ENCODE measurements around the gene ARHGAP30. TPM values are rescaled to one million over a fixed set of nuclear protein-coding genes. Genes with fewer than 3 reads are reported as not detected.

ARHGAP30 gene
- total RNA-seq = not detected in 2 replicates

GRCh38 chr1:161069731-161070270 is at the start of gene ARHGAP30:
Gene ARHGAP30, minus strand, starts transcription at chr1:161069891. Its CDS starts 267 bp downstream, at chr1:161069624.

GRCh38 chr1:161117759-161118581 is 48.3 kb upstream of the ARHGAP30 start, which contains the start of the genes NIT1 and PFDN2:
Gene NIT1, plus strand, starts transcription at chr1:161118105. Its CDS starts 72 bp downstream, at chr1:161118177.
Gene PFDN2, minus strand, starts transcription at chr1:161118037. Its CDS starts 11 bp downstream, at chr1:161118026.

GRCh38 chr1:161098210-161099068 is 28.7 kb upstream of the ARHGAP30 start, which contains the start of gene KLHDC9:
Gene KLHDC9, plus strand, starts transcription at chr1:161098361. Its CDS starts 175 bp downstream, at chr1:161098536.

GRCh38 chr1:161089251-161089924 is 19.7 kb upstream of the ARHGAP30 start, which contains the start of gene NECTIN4:
Gene NECTIN4, minus strand, starts transcription at chr1:161089558. Its CDS starts 262 bp downstream, at chr1:161089296.

GRCh38 chr1:161045736-161046604 is 23.7 kb downstream of the ARHGAP30 start, which contains the start of gene USF1:
Gene USF1, minus strand, starts transcription at chr1:161045977. Its CDS starts 2,702 bp downstream, at chr1:161043275.

GRCh38 chr1:161038523-161039153 is 31.1 kb downstream of the ARHGAP30 start, which contains the start of gene TSTD1:
Gene TSTD1, minus strand, starts transcription at chr1:161038964. Its CDS starts 75 bp downstream, at chr1:161038889.

GRCh38 chr1:161020509-161021164 is 49.1 kb downstream of the ARHGAP30 start, which contains the start of gene F11R:
Gene F11R, minus strand, starts transcription at chr1:161021152. Its CDS starts 79 bp downstream, at chr1:161021073.

Other genes starting within 250 kb of the ARHGAP30 start
- not detected in 2 replicates for gene CD244, start 207.0 kb downstream of the ARHGAP30 start, total RNA-seq
- gene ITLN1, start 184.7 kb downstream of the ARHGAP30 start, total RNA-seq = not detected in 2 replicates
- not detected in 2 replicates for gene ITLN2, start 115.1 kb downstream of the ARHGAP30 start, total RNA-seq
- 20.0 and 27.5 TPM in 2 replicates for gene F11R, start 48.7 kb downstream of the ARHGAP30 start, total RNA-seq
- gene TSTD1, start 30.9 kb downstream of the ARHGAP30 start, total RNA-seq = 43.5 and 103 TPM in 2 replicates
- gene USF1, start 23.9 kb downstream of the ARHGAP30 start, total RNA-seq = 36.6 and 41.6 TPM in 2 replicates
- gene NECTIN4, start 19.7 kb upstream of the ARHGAP30 start, total RNA-seq = under 0.01 and 0.16 TPM in 2 replicates
- gene KLHDC9, start 28.5 kb upstream of the ARHGAP30 start, total RNA-seq = 3.7 and 8.4 TPM in 2 replicates
- 25.9 and 58.7 TPM in 2 replicates for gene PFDN2, start 48.1 kb upstream of the ARHGAP30 start, total RNA-seq
- 30.5 and 31.9 TPM in 2 replicates for gene NIT1, start 48.2 kb upstream of the ARHGAP30 start, total RNA-seq
- gene DEDD, start 62.8 kb upstream of the ARHGAP30 start, total RNA-seq = 32.1 and 41.1 TPM in 2 replicates
- 65.0 and 66.7 TPM in 2 replicates for gene UFC1, start 84.1 kb upstream of the ARHGAP30 start, total RNA-seq
- 14.2 and 19.6 TPM in 2 replicates for gene USP21, start 89.6 kb upstream of the ARHGAP30 start, total RNA-seq
- gene PPOX, start 96.5 kb upstream of the ARHGAP30 start, total RNA-seq = 16.8 and 21.4 TPM in 2 replicates
- gene B4GALT3, start 107.6 kb upstream of the ARHGAP30 start, total RNA-seq = 40.9 and 46.8 TPM in 2 replicates
- gene ADAMTS4, start 129.2 kb upstream of the ARHGAP30 start, total RNA-seq = 0.25 and 0.49 TPM in 2 replicates
- gene NDUFS2, start 132.5 kb upstream of the ARHGAP30 start, total RNA-seq = 98.3 and 117 TPM in 2 replicates
- gene FCER1G, start 145.4 kb upstream of the ARHGAP30 start, total RNA-seq = 1.3 TPM in 1 of 2 replicates, not detected in the other
- not detected in 2 replicates for gene APOA2, start 153.7 kb upstream of the ARHGAP30 start, total RNA-seq
- gene TOMM40L, start 156.2 kb upstream of the ARHGAP30 start, total RNA-seq = 9.3 and 10.0 TPM in 2 replicates
- gene NR1I3, start 168.3 kb upstream of the ARHGAP30 start, total RNA-seq = not detected in 2 replicates
- gene PCP4L1, start 188.9 kb upstream of the ARHGAP30 start, total RNA-seq = not detected in 2 replicates
- gene MPZ, start 240.1 kb upstream of the ARHGAP30 start, total RNA-seq = 0.38 and 0.49 TPM in 2 replicates
- gene SDHC, start 244.5 kb upstream of the ARHGAP30 start, total RNA-seq = 37.8 and 73.1 TPM in 2 replicates

Measured in mesangial cell (primary cell).